GM11168 (cell line): ENCODE measurements around the gene CENPC.
"Not testable (repeated sequence)": the region's sequence is repeated elsewhere in the genome, so short reads cannot be mapped to it uniquely, and the experiment has no call there.

Experiments
- in situ Hi-C: fragments of 300-500 bp; cut with MboI; formaldehyde crosslinking; loops from one replicate; pipeline ENCODE4 v1.12.0; 2022; ENCODE audit warnings: low sequenced_read_pairs; ENCODE audit not compliant: unreplicated experiment

CENPC gene

GRCh38 chr4:67483868-67484602 is 61.3 kb downstream of the CENPC start:
- in situ Hi-C loops: no loop called here

GRCh38 chr4:67480810-67481209 is 64.5 kb downstream of the CENPC start:
- in situ Hi-C loops: no loop called here

GRCh38 chr4:67475155-67475554 is 70.1 kb downstream of the CENPC start:
- in situ Hi-C loops: no loop called here

GRCh38 chr4:67470871-67471270 is 74.4 kb downstream of the CENPC start:
- in situ Hi-C loops: no loop called here

- in situ Hi-C loops: no loop called here
Observed at GRCh38 chr4:67468830-67469229, 76.5 kb downstream of the CENPC start.

GRCh38 chr4:67466751-67467150 is 78.6 kb downstream of the CENPC start:
- in situ Hi-C loops: no loop called here

GRCh38 chr4:67465763-67466052 is 79.6 kb downstream of the CENPC start:
- in situ Hi-C loops: no loop called here

GRCh38 chr4:67465032-67465762 is 80.1 kb downstream of the CENPC start:
- in situ Hi-C loops: no loop called here

- in situ Hi-C loops: no loop called here
Observed at GRCh38 chr4:67460574-67460973, 84.7 kb downstream of the CENPC start.

- in situ Hi-C loops: no loop called here
Observed at GRCh38 chr4:67459164-67459563, 86.1 kb downstream of the CENPC start.

GRCh38 chr4:67456577-67457196 is 88.6 kb downstream of the CENPC start:
- in situ Hi-C loops: no loop called here

- in situ Hi-C loops: not testable (repeated sequence)
Observed at GRCh38 chr4:67452846-67453205, 92.5 kb downstream of the CENPC start.

GRCh38 chr4:67452100-67452845 is 93.0 kb downstream of the CENPC start:
- in situ Hi-C loops: no loop called here

GRCh38 chr4:67451464-67451863 is 93.8 kb downstream of the CENPC start:
- in situ Hi-C loops: no loop called here

GRCh38 chr4:67448621-67449020 is 96.7 kb downstream of the CENPC start:
- in situ Hi-C loops: no loop called here

- in situ Hi-C loops: no loop called here
Observed at GRCh38 chr4:67447873-67448272, 97.4 kb downstream of the CENPC start.

- in situ Hi-C loops: no loop called here
Observed at GRCh38 chr4:67446811-67447210, 98.5 kb downstream of the CENPC start.

- in situ Hi-C loops: not testable (repeated sequence)
Observed at GRCh38 chr4:67445881-67446280, 99.4 kb downstream of the CENPC start.

GRCh38 chr4:67438975-67439374 is 106.3 kb downstream of the CENPC start:
- in situ Hi-C loops: no loop called here

GRCh38 chr4:67437974-67438713 is 107.2 kb downstream of the CENPC start:
- in situ Hi-C loops: no loop called here
